HepG2 (cell line): ENCODE results near the gene VPS11. TPM values are rescaled to one million over a fixed set of nuclear protein-coding genes. Genes with fewer than 3 reads are reported as not detected.

ENCODE experiments used
- ATAC-seq: fragments of 200-7000 bp; cut with Tn5 transposase; 3 replicates; pipeline ENCODE4 v1.9.1; 2020; ENCODE audit warnings: mild to moderate bottlenecking, moderate library complexity
- BruUV-seq: library from RNA; stranded (reverse); fragments of 400-500 nt; replicated peaks from 2 replicates; lab custom pipeline; 2021; lab: Mats Ljungman, UMichigan
- CTCF ChIA-PET: fragments of 300-600 bp; formaldehyde crosslinking; extraction: SDS; loops from one replicate; lab custom pipeline; 2021; ENCODE audit warnings: low total read pairs, inconsistent platforms, low intra/inter-chr PET ratio; lab: Yijun Ruan, JAX
- POLR2A ChIA-PET: fragments of 350-600 bp; sonication (Branson Sonifier 250); formaldehyde crosslinking; loops from one replicate; lab custom pipeline; 2020; ENCODE audit warnings: antibody characterized with exemption, inconsistent platforms; lab: Yijun Ruan, JAX
- DNase-seq: peaks from one replicate; pipeline ENCODE4 v3.0.0-alpha.2; 2015; ENCODE audit warnings: low spot score
- FAIRE-seq: peaks from 3 replicates; lab custom pipeline; 2011; peaks lifted over from hg19 to GRCh38; lab: Jason Lieb, UNC
- H2AFZ ChIP-seq: one replicate; pipeline ENCODE4 v1.6.1; 2011; ENCODE audit warnings: low read length, inconsistent platforms
- H3K27ac ChIP-seq: fragments of 300-600 bp; 3 replicates; pipeline ENCODE4 v1.8.0; 2011; ENCODE audit warnings: mixed run types, mild to moderate bottlenecking, mixed read lengths, low read length, inconsistent platforms; ENCODE audit not compliant: insufficient read depth; ENCODE audit errors: extremely low read length
- H3K27me3 ChIP-seq, 2 experiments: fragments of 200-600 bp in 1 of 2; 2 replicates in 1 of 2; 3 replicates in 1 of 2; pipeline versions ENCODE4 v1.6.0 to v1.8.0; 2011; ENCODE audit warnings: low read length in 2 of 2, mild to moderate bottlenecking in 2 of 2, moderate library complexity in 2 of 2, inconsistent platforms in 1 of 2; ENCODE audit not compliant: insufficient read depth in 2 of 2, control insufficient read depth in 1 of 2
- H3K36me3 ChIP-seq, 2 experiments: fragments of 200-600 bp in 1 of 2; replicated peaks in 1 of 2; 2 replicates in 1 of 2; 3 replicates in 1 of 2; pipeline versions ENCODE4 v1.5.1 to v1.8.0; 2011; ENCODE audit warnings: low read length in 2 of 2, inconsistent platforms in 1 of 2; ENCODE audit not compliant: insufficient read depth in 2 of 2, control insufficient read depth in 1 of 2
- H3K4me1 ChIP-seq: 2 replicates; pipeline ENCODE4 v1.5.1; 2012; ENCODE audit warnings: low read length, inconsistent platforms; ENCODE audit not compliant: insufficient read depth
- H3K4me2 ChIP-seq: 2 replicates; pipeline ENCODE4 v1.6.0; 2011; ENCODE audit warnings: low read depth, low read length, inconsistent platforms
- H3K4me3 ChIP-seq, 3 experiments: fragments of 200-600 bp in 1 of 3; sonication (generic), shearing (Covaris generic) in 1 of 3; replicated peaks in 1 of 3; 2 replicates each; pipeline ENCODE4 v1.5.1; 2011 to 2016; ENCODE audit warnings: low read length in 3 of 3, inconsistent platforms in 2 of 3, low read depth in 2 of 3, mild to moderate bottlenecking in 2 of 3, control low read depth in 1 of 3, mixed read lengths in 1 of 3; ENCODE audit not compliant: insufficient read depth in 1 of 3
- H3K79me2 ChIP-seq: one replicate; pipeline ENCODE4 v1.6.1; 2011; ENCODE audit warnings: low read length, inconsistent platforms; ENCODE audit not compliant: insufficient read depth
- H3K9ac ChIP-seq: 2 replicates; pipeline ENCODE4 v1.6.0; 2011; ENCODE audit warnings: mild to moderate bottlenecking, low read depth, low read length, inconsistent platforms; ENCODE audit not compliant: insufficient read depth
- H3K9me3 ChIP-seq: 2 replicates; pipeline ENCODE4 v1.5.1; 2012; ENCODE audit warnings: mild to moderate bottlenecking, low read length
- H4K20me1 ChIP-seq: 2 replicates; pipeline ENCODE4 v1.6.0; 2011; ENCODE audit warnings: inconsistent platforms, mild to moderate bottlenecking, low read length, moderate library complexity; ENCODE audit not compliant: insufficient read depth
- CREBL2 ChIP-seq: sonication (generic); formaldehyde crosslinking; IDR thresholded peaks from 2 replicates; pipeline ENCODE4 v1.8.1; 2023; ENCODE audit warnings: missing genetic modification reagents, mild to moderate bottlenecking, borderline replicate concordance
- EHMT2 ChIP-seq: fragments of 200-600 bp; sonication (generic); IDR thresholded peaks from 2 replicates; pipeline ENCODE4 v1.7.0; 2017; ENCODE audit warnings: antibody characterized with exemption, low read depth, low read length, borderline replicate concordance
- IKZF4 ChIP-seq: sonication (generic); formaldehyde crosslinking; IDR thresholded peaks from 2 replicates; pipeline ENCODE4 v1.5.1; 2020; ENCODE audit warnings: borderline replicate concordance, mild to moderate bottlenecking, low read depth, missing genetic modification reagents; ENCODE audit errors: not compliant biosample characterization
- KAT8 ChIP-seq: IDR thresholded peaks from 2 replicates; pipeline ENCODE4 v1.6.1; 2016; ENCODE audit warnings: missing genetic modification reagents, missing compliant biosample characterization
- MYNN ChIP-seq: sonication (generic); formaldehyde crosslinking; IDR thresholded peaks from 2 replicates; pipeline ENCODE4 v1.4.0; 2020; ENCODE audit warnings: mild to moderate bottlenecking, low read depth, missing genetic modification reagents
- MYPOP ChIP-seq: sonication (generic); formaldehyde crosslinking; IDR thresholded peaks from 2 replicates; pipeline ENCODE4 v1.8.1; 2023; ENCODE audit warnings: mild to moderate bottlenecking, moderate library complexity, missing genetic modification reagents
- POLR2AphosphoS2 ChIP-seq: IDR thresholded peaks from 2 replicates; pipeline ENCODE4 v1.6.1; 2011; ENCODE audit warnings: low read depth, low read length, improper control_type of control experiment
- PPARG ChIP-seq: conservative IDR thresholded peaks from 2 replicates; pipeline ENCODE4 v1.6.1; 2016; ENCODE audit warnings: missing biosample characterization, missing genetic modification reagents
- TARDBP ChIP-seq: sonication (generic); formaldehyde crosslinking; IDR thresholded peaks from 2 replicates; pipeline ENCODE4 v1.8.0; 2022; ENCODE audit warnings: mild to moderate bottlenecking, missing genetic modification reagents
- XRCC5 ChIP-seq: fragments of 200-400 bp; formaldehyde crosslinking; optimal IDR thresholded peaks from 2 replicates; pipeline ENCODE3; 2017; ENCODE audit warnings: mild to moderate bottlenecking, low read length
- ZNF136 ChIP-seq: sonication (generic); formaldehyde crosslinking; IDR thresholded peaks from 2 replicates; pipeline ENCODE4 v1.8.1; 2022; ENCODE audit warnings: low read depth, mild to moderate bottlenecking, moderate library complexity, missing genetic modification reagents
- ZNF143 ChIP-seq: sonication (generic); formaldehyde crosslinking; IDR thresholded peaks from 2 replicates; pipeline ENCODE4 v1.4.0; 2020; ENCODE audit warnings: missing genetic modification reagents
- ZNF232 ChIP-seq: sonication (generic); formaldehyde crosslinking; IDR thresholded peaks from 2 replicates; pipeline ENCODE4 v1.4.0; 2020; ENCODE audit warnings: missing genetic modification reagents, borderline replicate concordance
- ZNF343 ChIP-seq: sonication (generic); formaldehyde crosslinking; IDR thresholded peaks from 2 replicates; pipeline ENCODE4 v1.4.0; 2020; ENCODE audit warnings: mild to moderate bottlenecking, missing genetic modification reagents
- ZNF574 ChIP-seq: sonication (generic); formaldehyde crosslinking; IDR thresholded peaks from 2 replicates; pipeline ENCODE4 v1.4.0; 2020; ENCODE audit warnings: missing genetic modification reagents
- ZNF678 ChIP-seq: sonication (generic); formaldehyde crosslinking; IDR thresholded peaks from 2 replicates; pipeline ENCODE4 v1.4.0; 2020; ENCODE audit warnings: mild to moderate bottlenecking, missing genetic modification reagents
- WGBS: methylation state at CpG from one replicate; pipeline ENCODE4 v1.1.6; 2017; ENCODE audit warnings: low lambda C conversion rate; 5-methylcytosine and 5-hydroxymethylcytosine counted together
- in situ Hi-C: cut with HindIII; loops from 2 replicates; pipeline ENCODE4 v1.10.0; 2017; ENCODE audit warnings: low pct_unique_long_range_greater_than_20kb; ENCODE audit not compliant: extremely low pct_ligation_motif_present
- intact Hi-C: fragments of 100-400 bp; cut with micrococcal nuclease; formaldehyde crosslinking; loops from one replicate; pipeline ENCODE4 v1.10.0; 2022; ENCODE audit not compliant: unreplicated experiment
- polyA plus RNA-seq, 8 experiments: library from polyadenylated mRNA; depleted of rRNA in 3 of 8; stranded (reverse) in 7 of 8; unstranded in 1 of 8; fragments of >200 nt; fragmentation: Illumina TruSeq in 4 of 8; extraction: Trizol in 4 of 8; gene quantifications; 2 replicates each; pipeline versions ENCODE4 v1.2.1 to v1.2.3, GENCODE V29; 2011 to 2016; ENCODE audit warnings: low read depth in 4 of 8, missing spikeins in 1 of 8, mixed read lengths in 1 of 8; ENCODE audit not compliant: insufficient read depth in 1 of 8
- total RNA-seq, 5 experiments: library from RNA; depleted of rRNA; stranded (reverse); fragments of >200 nt; fragmentation: Illumina TruSeq; extraction: Trizol; gene quantifications; 2 replicates each; pipeline ENCODE4 v1.2.3, GENCODE V29; 2016; ENCODE audit warnings: low read depth in 1 of 5

VPS11 gene
- total and polyA plus RNA-seq, 2 of the 13 experiments (the other 11 are each of a cell fraction or from before 2014, with no cell fraction given), result 13.7 to 21.6 TPM

DNA sequence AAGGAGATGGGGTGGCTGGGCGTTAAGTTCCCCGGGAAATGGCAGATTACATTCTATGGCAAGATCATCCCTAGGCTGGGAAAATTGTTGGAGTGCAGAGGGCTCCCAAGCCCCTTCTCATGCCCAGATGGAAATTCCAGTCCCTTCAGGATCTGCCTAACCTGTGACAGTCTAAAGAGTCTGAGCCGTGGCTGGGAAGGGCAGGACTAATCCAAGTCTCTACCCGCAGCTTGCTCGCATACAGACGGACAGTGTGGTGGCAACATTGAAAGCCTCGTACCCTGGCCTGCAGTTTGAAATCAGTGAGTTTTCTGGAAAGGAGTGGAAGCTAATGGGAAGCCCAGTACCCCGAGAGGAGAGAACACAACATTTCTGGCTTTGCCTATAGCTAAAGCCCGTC, 20.8 kb downstream of the VPS11 start:
- FAIRE-seq (no peak), ATAC-seq (no peak), DNase-seq (no peak)
- Histone ChIP-seq H4K20me1 (peaks cover 7% of the 10 kb centered on the region), H3K79me2 (peaks cover 26% of the 10 kb centered on the region), H3K4me1 (peaks cover 55% of the 10 kb centered on the region), H3K9ac (no peak overlapping the region), H3K27ac (no peak overlapping the region), H3K4me3 (no peak overlapping the region), H3K9me3 (no peaks in the 10 kb centered on the region), H3K4me2 (no peak overlapping the region), H2AFZ (no peak overlapping the region), H3K36me3 (peaks cover 0 to 17% of the 10 kb centered on the region in 2 experiments; a peak in 4 of 5 replicates), H3K27me3 (no peaks in the 10 kb centered on the region; a peak in 1 of 5 replicates)
- TF ChIP-seq MYPOP (CRISPR knock-in tag) (no peak), EHMT2 (no peak), PPARG (CRISPR knock-in tag) (no peak), ZNF678 (CRISPR knock-in tag) (no peak), ZNF136 (no peak)
- 96% methylated on average over 4 of the region's 9 CpGs for WGBS
- CTCF ChIA-PET, result no interaction called here
- intact Hi-C loops, result no loop called here
- no TSS peak for BruUV-seq
- in situ Hi-C loops, result no loop called here
- POLR2A ChIA-PET, result interaction anchor here (2.0 kb wide), 1 partner anchor 21 kb away, joined by 5 read pairs; the partner anchor contains the start of gene VPS11

DNA sequence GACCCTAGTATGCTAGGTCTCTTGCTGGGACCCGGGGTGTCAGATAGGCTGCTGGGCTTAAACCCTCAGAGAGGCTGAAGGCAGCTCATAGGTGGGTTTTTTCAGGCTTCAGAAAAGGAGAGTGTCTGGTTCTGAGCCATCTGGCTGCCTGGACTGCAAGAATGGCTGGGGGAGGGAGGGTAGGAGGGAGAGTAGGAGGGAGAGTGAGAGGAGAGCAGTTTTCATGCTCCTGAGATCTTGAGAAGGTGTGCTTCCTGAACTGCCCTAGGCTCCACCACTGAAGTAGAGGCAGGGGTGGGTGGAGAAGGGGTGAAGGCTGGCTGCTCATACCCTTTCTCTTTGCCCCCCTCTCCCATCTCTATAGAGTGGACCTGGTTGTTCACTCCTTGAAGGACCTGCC, 21.7 kb downstream of the VPS11 start:
- Histone ChIP-seq H2AFZ (no peak overlapping the region), H3K4me3 (no peak overlapping the region), H3K9me3 (no peaks in the 10 kb centered on the region), H4K20me1 (peaks cover 16% of the 10 kb centered on the region), H3K9ac (no peak overlapping the region), H3K27ac (no peak overlapping the region), H3K79me2 (peaks cover 35% of the 10 kb centered on the region), H3K4me1 (peaks cover 55% of the 10 kb centered on the region), H3K4me2 (no peak overlapping the region), H3K27me3 (no peaks in the 10 kb centered on the region; a peak in 1 of 5 replicates), H3K36me3 (peaks cover 0 to 17% of the 10 kb centered on the region in 2 experiments; a peak in 4 of 5 replicates)
- 92% methylated on average over 1 of the region's 1 CpG for WGBS
- intact Hi-C loops, result no loop called here
- DNase-seq (no peak), ATAC-seq (no peak), FAIRE-seq (no peak)
- ChIA-PET CTCF (no interaction called here), POLR2A (no interaction called here)
- in situ Hi-C loops, result no loop called here
- no TSS peak for BruUV-seq
- TF ChIP-seq CREBL2 (CRISPR knock-in tag), result no peak
- no peak for TF ChIP-seq ZNF574 (CRISPR knock-in tag)
- TF ChIP-seq ZNF343 (CRISPR knock-in tag), result no peak
- no peak for TF ChIP-seq ZNF232 (CRISPR knock-in tag)
- no peak for TF ChIP-seq ZNF143 (CRISPR knock-in tag)
- no peak for TF ChIP-seq POLR2AphosphoS2
- no peak for TF ChIP-seq XRCC5
- TF ChIP-seq MYNN (CRISPR knock-in tag), result no peak
- no peak for TF ChIP-seq IKZF4 (CRISPR knock-in tag)
- no peak for TF ChIP-seq TARDBP
- no peak for TF ChIP-seq KAT8
